Anterior cingulate cortex (tissue), 58 donors: ENCODE results near the gene HMHB1.
A peak's percentile ranks its signal among the peaks of the same experiment; 100 is the strongest.
"Not testable (repeated sequence)": the region's sequence is repeated elsewhere in the genome, so short reads cannot be mapped to it uniquely, and the experiment has no call there.

Experiments used
- DNase-seq, 58 donors: peaks; one replicate each; lab custom pipeline; 2025; lab: John Stamatoyannopoulos, UW

The HMHB1 gene

DNA sequence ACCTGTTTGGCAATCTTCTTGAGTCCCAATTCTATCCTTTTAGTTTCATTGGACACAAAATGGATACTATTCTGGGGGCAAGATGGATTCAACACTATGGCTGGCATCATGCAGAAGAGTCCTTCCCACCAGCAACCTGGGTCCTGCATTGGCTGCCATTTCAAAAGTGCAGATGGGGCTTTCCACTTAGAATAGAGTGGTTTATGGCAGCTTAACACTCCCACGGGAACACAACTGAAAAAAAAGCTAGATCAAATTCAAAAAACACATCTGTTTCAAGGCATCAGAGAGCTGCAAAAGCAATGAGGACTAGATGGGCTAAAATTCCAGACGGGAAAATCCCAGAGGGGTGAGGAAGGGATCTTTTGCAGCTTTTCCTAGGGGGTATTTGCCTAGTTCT lies 11.2 kb upstream of the HMHB1 start:
- peak in 4 of 58 donors; percentile 3 to 47 (median 6) for DNase-seq

DNA sequence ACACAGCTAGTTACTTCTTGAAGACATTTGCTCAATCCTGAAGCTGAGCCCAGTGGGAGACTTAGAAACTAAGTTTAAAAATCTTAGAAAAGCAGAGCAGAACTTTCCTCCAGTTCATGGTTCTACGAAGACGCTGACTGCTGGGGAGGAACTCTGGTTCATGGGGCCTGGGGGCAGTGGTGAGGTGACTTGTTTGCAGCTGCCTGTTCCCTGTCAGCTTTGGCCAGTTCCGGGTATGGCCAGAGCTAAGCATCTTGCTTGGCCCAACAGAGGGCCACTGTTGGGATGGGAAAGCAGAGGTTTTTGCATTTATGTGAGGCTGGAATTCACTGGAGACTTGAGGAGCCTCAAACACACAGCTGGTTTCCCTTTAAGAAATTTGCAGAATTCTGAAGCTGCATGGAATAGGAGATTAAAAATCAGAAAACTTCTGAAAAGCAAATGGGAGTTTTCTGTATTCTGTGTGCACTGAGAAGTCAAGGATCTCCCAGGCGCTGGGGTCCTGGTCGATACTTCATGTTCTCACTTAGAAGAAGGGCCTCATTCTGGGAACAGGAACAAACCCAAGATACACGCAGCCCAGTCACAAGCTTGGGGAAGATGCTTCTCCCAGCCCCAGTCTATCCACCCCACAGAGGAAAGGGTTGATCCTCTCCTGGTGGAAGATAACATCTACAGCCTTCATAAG lies 10.6 kb upstream of the HMHB1 start:
- no peak for DNase-seq

DNA sequence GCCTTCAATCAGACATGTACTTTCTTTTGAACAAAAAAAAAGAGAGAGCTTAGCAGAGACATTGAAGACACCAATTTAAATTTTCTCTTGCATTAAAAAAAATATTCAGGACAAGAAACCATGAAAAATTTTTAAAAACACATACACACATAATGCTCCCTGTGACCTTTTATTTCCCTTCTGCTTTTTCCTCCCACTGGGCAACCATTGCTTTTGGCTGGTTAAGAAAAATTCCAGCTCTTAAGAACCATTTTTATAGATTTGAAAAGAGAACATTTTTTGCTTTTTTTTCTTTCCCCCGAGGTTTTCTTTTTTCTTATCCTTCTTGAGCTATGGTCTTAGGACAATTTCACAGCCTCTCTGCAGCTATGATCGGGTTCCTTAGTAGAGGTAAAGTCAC lies 6.1 kb upstream of the HMHB1 start:
- DNase-seq: no peak

GRCh38 chr5:143806579-143806978 lies 5.4 kb upstream of the HMHB1 start:
- peak in 2 of 58 donors; percentile 3 to 5 for DNase-seq

GRCh38 chr5:143807401-143807800 lies 4.6 kb upstream of the HMHB1 start:
- DNase-seq: no peak

GRCh38 chr5:143816370-143816769 lies 4.4 kb downstream of the HMHB1 start:
- DNase-seq: not testable (repeated sequence)

GRCh38 chr5:143819716-143820115 lies 7.8 kb downstream of the HMHB1 start:
- DNase-seq: no peak

DNA sequence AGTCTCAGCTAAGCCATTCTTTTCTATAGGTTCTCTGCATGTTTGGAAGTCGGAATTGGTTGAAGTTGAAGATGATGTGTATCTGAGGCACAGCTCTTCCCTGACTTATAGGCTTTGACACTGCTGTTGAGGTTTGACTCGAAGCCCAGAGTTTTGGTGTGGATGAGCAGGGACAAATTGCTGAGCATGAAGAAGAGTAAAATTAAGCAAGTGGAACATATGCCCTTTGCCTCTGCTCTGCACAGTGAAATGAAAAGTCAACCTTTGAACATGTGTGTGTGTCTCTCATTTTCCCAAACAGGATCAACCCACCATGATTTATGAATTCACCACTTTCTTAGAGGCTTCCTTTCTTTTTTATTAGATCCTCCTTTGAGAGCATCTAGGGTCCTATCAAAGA lies 8.5 kb downstream of the HMHB1 start:
- no peak for DNase-seq

- DNase-seq: peak in 55 of 58 donors; percentile 7 to 82 (median 53)
These were observed 13.1 kb downstream of the HMHB1 start for GRCh38 chr5:143824851-143825720.

- DNase-seq: no peak
These were observed 15.0 kb downstream of the HMHB1 start for GRCh38 chr5:143826951-143827444.

DNA sequence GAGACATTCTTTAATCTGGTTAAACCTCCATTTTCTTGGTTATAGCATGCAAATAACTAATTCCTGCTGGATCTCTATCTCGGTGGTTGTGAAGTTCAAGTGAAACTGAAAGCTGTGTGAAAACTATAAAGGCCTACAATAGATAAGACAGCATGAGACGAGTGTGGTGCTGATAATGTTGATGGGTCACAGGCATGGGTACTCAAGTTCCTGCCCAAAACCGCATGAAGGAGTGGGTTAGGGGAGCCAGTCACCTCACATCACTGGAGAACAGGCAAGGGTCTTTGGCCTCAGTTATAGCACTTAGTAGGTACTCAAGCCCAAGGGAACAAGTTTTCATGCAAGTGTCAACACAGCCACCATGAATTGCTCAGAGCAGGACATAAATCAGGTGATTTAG lies 16.7 kb downstream of the HMHB1 start:
- DNase-seq: no peak

GRCh38 chr5:143833177-143833576 lies 21.2 kb downstream of the HMHB1 start:
- DNase-seq: no peak

- no peak for DNase-seq
These were observed 23.3 kb downstream of the HMHB1 start for GRCh38 chr5:143835251-143835650.

- DNase-seq: no peak
These were observed 24.3 kb downstream of the HMHB1 start for GRCh38 chr5:143836161-143836725.

GRCh38 chr5:143837306-143837848 lies 25.4 kb downstream of the HMHB1 start:
- DNase-seq: no peak

DNA sequence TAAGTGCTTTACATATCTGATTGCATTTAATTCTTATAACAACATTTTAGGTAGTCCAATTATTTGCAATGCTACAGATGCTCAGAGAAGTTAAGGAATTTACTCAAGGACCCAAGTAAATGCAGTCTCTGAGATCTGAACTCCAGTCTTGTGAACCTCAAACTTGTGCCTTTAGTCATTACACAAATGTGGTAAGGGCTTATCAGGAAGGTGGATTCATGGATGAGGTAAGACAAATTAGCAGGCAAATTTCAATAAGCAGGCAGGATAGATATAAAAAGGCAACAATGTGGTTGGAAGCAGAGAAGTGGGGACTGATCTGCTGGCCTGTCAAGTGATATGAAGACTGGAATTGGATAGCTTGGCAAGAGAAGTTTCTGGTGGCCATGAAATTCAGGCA lies 29.5 kb downstream of the HMHB1 start:
- no peak for DNase-seq

- DNase-seq: no peak
These were observed 31.0 kb downstream of the HMHB1 start for GRCh38 chr5:143842920-143843319.

DNA sequence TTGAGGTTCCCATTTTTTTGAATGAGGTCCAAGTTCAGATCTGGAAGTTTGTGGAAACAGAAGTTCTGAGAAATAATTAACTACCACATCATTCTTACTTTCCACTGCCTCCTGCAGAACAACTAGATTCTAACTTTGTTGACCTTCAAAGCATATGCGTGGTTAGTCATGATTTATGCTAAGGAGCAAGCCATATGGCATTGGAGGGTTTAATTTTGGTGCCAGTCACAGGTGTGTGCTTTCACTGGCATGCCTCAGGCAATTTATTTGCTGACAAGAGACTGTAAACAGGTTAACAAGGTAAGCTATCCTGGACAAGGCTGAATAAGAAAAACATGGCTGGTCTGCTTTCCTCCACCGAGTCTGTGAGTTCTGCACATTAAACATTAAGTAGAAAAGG lies 31.5 kb downstream of the HMHB1 start:
- no peak for DNase-seq

GRCh38 chr5:143850050-143850683 lies 38.2 kb downstream of the HMHB1 start:
- no peak for DNase-seq

- DNase-seq: no peak
These were observed 39.4 kb downstream of the HMHB1 start for GRCh38 chr5:143851383-143851782.

GRCh38 chr5:143860211-143860610 lies 48.2 kb downstream of the HMHB1 start:
- DNase-seq: no peak
